GM23338 (cell line): ENCODE results near the gene PLXND1. TPM values are rescaled to one million over a fixed set of nuclear protein-coding genes. Genes with fewer than 3 reads are reported as not detected.
A peak's percentile ranks its signal among the peaks of the same experiment; 100 is the strongest.

ENCODE experiments used
- ATAC-seq: fragments of 200-7000 bp; cut with Tn5 transposase; 3 replicates; pipeline ENCODE4 v1.9.1; 2020
- DNase-seq: peaks from one replicate; pipeline ENCODE4 v3.0.0-alpha.2; 2015; ENCODE audit warnings: low spot score
- H2AFZ ChIP-seq: fragments of 200-600 bp; sonication (generic); 2 replicates; pipeline ENCODE4 v1.8.0; 2016; ENCODE audit warnings: antibody characterized with exemption, mild to moderate bottlenecking, moderate library complexity
- H3F3A ChIP-seq: fragments of 200-600 bp; sonication (generic); replicated peaks from 2 replicates; pipeline ENCODE4 v1.8.0; 2017; ENCODE audit warnings: antibody characterized with exemption, mixed run types, low read depth
- H3K27ac ChIP-seq: fragments of 200-600 bp; sonication (generic); 2 replicates; pipeline ENCODE4 v1.6.1; 2016; ENCODE audit warnings: low read depth
- H3K27me3 ChIP-seq: fragments of 200-600 bp; sonication (generic); 2 replicates; pipeline ENCODE4 v1.8.0; 2016; ENCODE audit warnings: mild to moderate bottlenecking, mixed run types, moderate library complexity; ENCODE audit not compliant: insufficient read depth
- H3K36me3 ChIP-seq: fragments of 200-600 bp; sonication (generic); 2 replicates; pipeline ENCODE4 v1.8.0; 2016; ENCODE audit warnings: mild to moderate bottlenecking; ENCODE audit not compliant: insufficient read depth
- H3K4me1 ChIP-seq: fragments of 200-600 bp; sonication (generic); 2 replicates; pipeline ENCODE4 v1.8.0; 2016; ENCODE audit warnings: mild to moderate bottlenecking, moderate library complexity; ENCODE audit not compliant: insufficient read depth
- H3K4me2 ChIP-seq: fragments of 200-600 bp; sonication (generic); 2 replicates; pipeline ENCODE4 v1.7.1; 2017; ENCODE audit warnings: mixed run types
- H3K4me3 ChIP-seq: fragments of 200-600 bp; sonication (generic); 2 replicates; pipeline ENCODE4 v1.6.1; 2016; ENCODE audit warnings: mixed run types
- H3K79me2 ChIP-seq: fragments of 200-600 bp; sonication (generic); replicated peaks from 2 replicates; pipeline ENCODE4 v1.8.0; 2017; ENCODE audit warnings: mild to moderate bottlenecking; ENCODE audit not compliant: insufficient read depth
- H3K9me2 ChIP-seq: fragments of 200-600 bp; sonication (generic); 2 replicates; pipeline ENCODE4 v1.8.0; 2017; ENCODE audit not compliant: insufficient read depth
- H4K20me1 ChIP-seq: fragments of 200-600 bp; sonication (generic); replicated peaks from 2 replicates; pipeline ENCODE4 v1.8.0; 2017; ENCODE audit warnings: mild to moderate bottlenecking; ENCODE audit not compliant: insufficient read depth
- H3K27ac Mint-ChIP-seq: 2 replicates; pipeline ENCODE4 v1.8.0; 2020; ENCODE audit warnings: inconsistent platforms, mild to moderate bottlenecking, moderate library complexity, mixed read lengths
- H3K27me3 Mint-ChIP-seq: 3 replicates; pipeline ENCODE4 v1.8.0; 2022; ENCODE audit warnings: low read depth, mild to moderate bottlenecking, moderate library complexity, mixed read lengths, inconsistent platforms; ENCODE audit not compliant: insufficient read depth, poor library complexity
- H3K36me3 Mint-ChIP-seq: 3 replicates; pipeline ENCODE4 v1.8.0; 2021; ENCODE audit warnings: low read depth, mild to moderate bottlenecking, inconsistent platforms, moderate library complexity, mixed read lengths
- H3K4me1 Mint-ChIP-seq: 3 replicates; pipeline ENCODE4 v1.8.0; 2020; ENCODE audit warnings: mild to moderate bottlenecking, inconsistent platforms, mixed read lengths
- H3K4me3 Mint-ChIP-seq: 3 replicates; pipeline ENCODE4 v1.8.0; 2021; ENCODE audit warnings: moderate library complexity, mild to moderate bottlenecking, inconsistent platforms, mixed read lengths
- H3K9me3 Mint-ChIP-seq: 3 replicates; pipeline ENCODE4 v1.8.0; 2020; ENCODE audit warnings: moderate library complexity, mild to moderate bottlenecking, inconsistent platforms, mixed read lengths
- CREB1 ChIP-seq: fragments of 250-450 bp; sonication (Bioruptor Pico); IDR thresholded peaks from 2 replicates; pipeline ENCODE4 v1.5.0; 2020; ENCODE audit warnings: low read depth, mild to moderate bottlenecking, moderate library complexity
- EZH2 ChIP-seq: fragments of 200-600 bp; sonication (generic); IDR thresholded peaks from one replicate; pipeline ENCODE4 v1.8.0; 2017; ENCODE audit warnings: antibody characterized with exemption, mild to moderate bottlenecking, low read depth; ENCODE audit not compliant: unreplicated experiment
- EZH2phosphoT487 ChIP-seq: fragments of 200-600 bp; sonication (generic); IDR thresholded peaks from one replicate; pipeline ENCODE4 v1.8.1; 2018; ENCODE audit warnings: antibody characterized with exemption; ENCODE audit not compliant: unreplicated experiment
- JUNB ChIP-seq: IDR thresholded peaks from one replicate; pipeline ENCODE4 v1.6.1; 2016; ENCODE audit warnings: antibody characterized with exemption; ENCODE audit not compliant: unreplicated experiment
- NANOG ChIP-seq: IDR thresholded peaks from 2 replicates; pipeline ENCODE4 v1.6.1; 2016; ENCODE audit warnings: antibody characterized with exemption, borderline replicate concordance
- POLR2AphosphoS5 ChIP-seq: IDR thresholded peaks from 2 replicates; pipeline ENCODE4 v1.6.1; 2016; ENCODE audit warnings: antibody characterized with exemption, low read depth
- STAT1 ChIP-seq: IDR thresholded peaks from one replicate; pipeline ENCODE4 v1.6.1; 2016; ENCODE audit warnings: antibody characterized with exemption; ENCODE audit not compliant: unreplicated experiment
- ZNF114 ChIP-seq: fragments of 250-450 bp; sonication (Bioruptor Pico); IDR thresholded peaks from 2 replicates; pipeline ENCODE4 v1.5.0; 2020; ENCODE audit warnings: mild to moderate bottlenecking, moderate library complexity
- ZNF331 ChIP-seq: fragments of 250-450 bp; sonication (Bioruptor Pico); IDR thresholded peaks from 2 replicates; pipeline ENCODE4 v1.5.0; 2020; ENCODE audit warnings: low read depth, mild to moderate bottlenecking, moderate library complexity
- polyA plus RNA-seq: library from polyadenylated mRNA; unstranded; fragments of >200 nt; fragmentation: Nextera tagmentation; extraction: Ambion mirVana; gene quantifications from 2 replicates; pipeline ENCODE4 v1.2.1, GENCODE V29; 2016
- total RNA-seq: library from RNA; depleted of rRNA; stranded (reverse); fragments of >200 nt; shearing (Covaris generic); gene quantifications from 2 replicates; pipeline ENCODE4 v1.2.3, GENCODE V29; 2014
- TF ChIP-seq, protein P1 (sequence below): IDR thresholded peaks from 2 replicates; pipeline ENCODE4 v1.6.1; 2016; ENCODE audit warnings: antibody characterized with exemption
- TF ChIP-seq, protein P2 (sequence below), 2 experiments: fragments of 200-600 bp in 1 of 2; sonication (generic) in 1 of 2; conservative IDR thresholded peaks; 2 replicates each; pipeline versions ENCODE4 v1.5.1 to v1.6.1; 2016 to 2017; ENCODE audit warnings: antibody characterized with exemption in 2 of 2, low read depth in 2 of 2, mild to moderate bottlenecking in 2 of 2, moderate library complexity in 1 of 2
- TF ChIP-seq, protein P3 (sequence below): IDR thresholded peaks from one replicate; pipeline ENCODE4 v1.6.1; 2018; ENCODE audit warnings: antibody characterized with exemption; ENCODE audit not compliant: unreplicated experiment
- TF ChIP-seq, protein P4 (sequence below): fragments of 250-450 bp; sonication (Bioruptor Pico); IDR thresholded peaks from 2 replicates; pipeline ENCODE4 v1.5.0; 2020; ENCODE audit warnings: mild to moderate bottlenecking, moderate library complexity

Gene PLXND1
- total and polyA plus RNA-seq, 2 experiments from 2014 or later, result 13.3 to 60.4 TPM

DNA sequence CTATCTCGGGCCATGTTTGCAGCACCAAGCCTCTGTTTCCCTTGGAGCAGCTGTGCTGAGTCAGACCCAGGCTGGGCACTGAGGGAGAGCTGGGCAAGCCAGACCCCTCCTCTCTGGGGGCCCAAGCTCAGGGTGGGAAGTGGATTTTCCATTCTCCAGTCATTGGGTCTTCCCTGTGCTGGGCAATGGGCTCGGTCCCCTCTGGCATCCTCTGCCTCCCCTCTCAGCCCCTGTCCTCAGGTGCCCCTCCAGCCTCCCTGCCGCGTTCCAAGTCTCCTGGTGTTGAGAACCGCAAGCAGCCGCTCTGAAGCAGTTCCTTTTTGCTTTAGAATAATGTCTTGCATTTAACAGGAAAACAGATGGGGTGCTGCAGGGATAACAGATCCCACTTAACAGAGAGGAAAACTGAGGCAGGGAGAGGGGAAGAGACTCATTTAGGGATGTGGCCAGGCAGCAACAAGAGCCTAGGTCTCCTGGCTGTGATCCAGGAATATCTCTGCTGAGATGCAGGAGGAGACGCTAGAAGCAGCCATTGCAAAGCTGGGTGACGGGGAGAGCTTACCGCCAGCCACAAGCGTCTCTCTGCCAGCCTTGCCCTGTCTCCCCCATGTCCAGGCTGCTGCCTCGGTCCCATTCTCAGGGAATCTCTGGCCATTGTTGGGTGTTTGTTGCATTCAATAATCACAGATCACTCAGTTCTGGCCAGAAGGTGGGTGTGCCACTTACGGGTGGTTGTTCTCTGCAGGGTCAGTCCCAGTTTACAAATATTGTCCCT is 76.9 kb downstream of the PLXND1 start:
- peaks cover 11% of the 10 kb centered on the region; the same call in 1 of the 2 replicates for H3K4me1 ChIP-seq
- peak overlapping the region; percentile 55; the same call in 1 of the 2 replicates for H3K4me2 ChIP-seq
- H3K27ac ChIP-seq, result no peak overlapping the region
- no peak overlapping the region for H3K27ac Mint-ChIP-seq
- H3K36me3 Mint-ChIP-seq, result no peaks in the 10 kb centered on the region; the same call in 2 of the 3 replicates
- H2AFZ ChIP-seq, result peak overlapping the region; percentile 95
- ATAC-seq (no peak), DNase-seq (no peak)
- H3K36me3 ChIP-seq, result no peaks in the 10 kb centered on the region
- peaks cover 25% of the 10 kb centered on the region for H3K27me3 Mint-ChIP-seq
- no peak overlapping the region for H3K4me3 ChIP-seq
- H3K4me1 Mint-ChIP-seq, result peaks cover 32% of the 10 kb centered on the region
- no peaks in the 10 kb centered on the region for H3K9me3 Mint-ChIP-seq
- no peaks in the 10 kb centered on the region for H3F3A ChIP-seq
- no peaks in the 10 kb centered on the region for H3K27me3 ChIP-seq
- TF ChIP-seq EZH2phosphoT487 (no peak), STAT1 (no peak), ZNF331 (no peak), ZNF114 (CRISPR knock-in tag) (no peak), JUNB (no peak), EZH2 (no peak), POLR2AphosphoS5 (no peak), NANOG (no peak), CREB1 (no peak)
- TF ChIP-seq, protein P1, sequence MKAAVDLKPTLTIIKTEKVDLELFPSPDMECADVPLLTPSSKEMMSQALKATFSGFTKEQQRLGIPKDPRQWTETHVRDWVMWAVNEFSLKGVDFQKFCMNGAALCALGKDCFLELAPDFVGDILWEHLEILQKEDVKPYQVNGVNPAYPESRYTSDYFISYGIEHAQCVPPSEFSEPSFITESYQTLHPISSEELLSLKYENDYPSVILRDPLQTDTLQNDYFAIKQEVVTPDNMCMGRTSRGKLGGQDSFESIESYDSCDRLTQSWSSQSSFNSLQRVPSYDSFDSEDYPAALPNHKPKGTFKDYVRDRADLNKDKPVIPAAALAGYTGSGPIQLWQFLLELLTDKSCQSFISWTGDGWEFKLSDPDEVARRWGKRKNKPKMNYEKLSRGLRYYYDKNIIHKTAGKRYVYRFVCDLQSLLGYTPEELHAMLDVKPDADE, result no peak
- TF ChIP-seq, protein P2, sequence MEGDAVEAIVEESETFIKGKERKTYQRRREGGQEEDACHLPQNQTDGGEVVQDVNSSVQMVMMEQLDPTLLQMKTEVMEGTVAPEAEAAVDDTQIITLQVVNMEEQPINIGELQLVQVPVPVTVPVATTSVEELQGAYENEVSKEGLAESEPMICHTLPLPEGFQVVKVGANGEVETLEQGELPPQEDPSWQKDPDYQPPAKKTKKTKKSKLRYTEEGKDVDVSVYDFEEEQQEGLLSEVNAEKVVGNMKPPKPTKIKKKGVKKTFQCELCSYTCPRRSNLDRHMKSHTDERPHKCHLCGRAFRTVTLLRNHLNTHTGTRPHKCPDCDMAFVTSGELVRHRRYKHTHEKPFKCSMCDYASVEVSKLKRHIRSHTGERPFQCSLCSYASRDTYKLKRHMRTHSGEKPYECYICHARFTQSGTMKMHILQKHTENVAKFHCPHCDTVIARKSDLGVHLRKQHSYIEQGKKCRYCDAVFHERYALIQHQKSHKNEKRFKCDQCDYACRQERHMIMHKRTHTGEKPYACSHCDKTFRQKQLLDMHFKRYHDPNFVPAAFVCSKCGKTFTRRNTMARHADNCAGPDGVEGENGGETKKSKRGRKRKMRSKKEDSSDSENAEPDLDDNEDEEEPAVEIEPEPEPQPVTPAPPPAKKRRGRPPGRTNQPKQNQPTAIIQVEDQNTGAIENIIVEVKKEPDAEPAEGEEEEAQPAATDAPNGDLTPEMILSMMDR (conservative IDR thresholded peaks at IDR 0.05; ENCODE audit: low read depth in 2 of 2), result no peak
- TF ChIP-seq, protein P3, sequence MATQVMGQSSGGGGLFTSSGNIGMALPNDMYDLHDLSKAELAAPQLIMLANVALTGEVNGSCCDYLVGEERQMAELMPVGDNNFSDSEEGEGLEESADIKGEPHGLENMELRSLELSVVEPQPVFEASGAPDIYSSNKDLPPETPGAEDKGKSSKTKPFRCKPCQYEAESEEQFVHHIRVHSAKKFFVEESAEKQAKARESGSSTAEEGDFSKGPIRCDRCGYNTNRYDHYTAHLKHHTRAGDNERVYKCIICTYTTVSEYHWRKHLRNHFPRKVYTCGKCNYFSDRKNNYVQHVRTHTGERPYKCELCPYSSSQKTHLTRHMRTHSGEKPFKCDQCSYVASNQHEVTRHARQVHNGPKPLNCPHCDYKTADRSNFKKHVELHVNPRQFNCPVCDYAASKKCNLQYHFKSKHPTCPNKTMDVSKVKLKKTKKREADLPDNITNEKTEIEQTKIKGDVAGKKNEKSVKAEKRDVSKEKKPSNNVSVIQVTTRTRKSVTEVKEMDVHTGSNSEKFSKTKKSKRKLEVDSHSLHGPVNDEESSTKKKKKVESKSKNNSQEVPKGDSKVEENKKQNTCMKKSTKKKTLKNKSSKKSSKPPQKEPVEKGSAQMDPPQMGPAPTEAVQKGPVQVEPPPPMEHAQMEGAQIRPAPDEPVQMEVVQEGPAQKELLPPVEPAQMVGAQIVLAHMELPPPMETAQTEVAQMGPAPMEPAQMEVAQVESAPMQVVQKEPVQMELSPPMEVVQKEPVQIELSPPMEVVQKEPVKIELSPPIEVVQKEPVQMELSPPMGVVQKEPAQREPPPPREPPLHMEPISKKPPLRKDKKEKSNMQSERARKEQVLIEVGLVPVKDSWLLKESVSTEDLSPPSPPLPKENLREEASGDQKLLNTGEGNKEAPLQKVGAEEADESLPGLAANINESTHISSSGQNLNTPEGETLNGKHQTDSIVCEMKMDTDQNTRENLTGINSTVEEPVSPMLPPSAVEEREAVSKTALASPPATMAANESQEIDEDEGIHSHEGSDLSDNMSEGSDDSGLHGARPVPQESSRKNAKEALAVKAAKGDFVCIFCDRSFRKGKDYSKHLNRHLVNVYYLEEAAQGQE, result no peak
- TF ChIP-seq, protein P4, sequence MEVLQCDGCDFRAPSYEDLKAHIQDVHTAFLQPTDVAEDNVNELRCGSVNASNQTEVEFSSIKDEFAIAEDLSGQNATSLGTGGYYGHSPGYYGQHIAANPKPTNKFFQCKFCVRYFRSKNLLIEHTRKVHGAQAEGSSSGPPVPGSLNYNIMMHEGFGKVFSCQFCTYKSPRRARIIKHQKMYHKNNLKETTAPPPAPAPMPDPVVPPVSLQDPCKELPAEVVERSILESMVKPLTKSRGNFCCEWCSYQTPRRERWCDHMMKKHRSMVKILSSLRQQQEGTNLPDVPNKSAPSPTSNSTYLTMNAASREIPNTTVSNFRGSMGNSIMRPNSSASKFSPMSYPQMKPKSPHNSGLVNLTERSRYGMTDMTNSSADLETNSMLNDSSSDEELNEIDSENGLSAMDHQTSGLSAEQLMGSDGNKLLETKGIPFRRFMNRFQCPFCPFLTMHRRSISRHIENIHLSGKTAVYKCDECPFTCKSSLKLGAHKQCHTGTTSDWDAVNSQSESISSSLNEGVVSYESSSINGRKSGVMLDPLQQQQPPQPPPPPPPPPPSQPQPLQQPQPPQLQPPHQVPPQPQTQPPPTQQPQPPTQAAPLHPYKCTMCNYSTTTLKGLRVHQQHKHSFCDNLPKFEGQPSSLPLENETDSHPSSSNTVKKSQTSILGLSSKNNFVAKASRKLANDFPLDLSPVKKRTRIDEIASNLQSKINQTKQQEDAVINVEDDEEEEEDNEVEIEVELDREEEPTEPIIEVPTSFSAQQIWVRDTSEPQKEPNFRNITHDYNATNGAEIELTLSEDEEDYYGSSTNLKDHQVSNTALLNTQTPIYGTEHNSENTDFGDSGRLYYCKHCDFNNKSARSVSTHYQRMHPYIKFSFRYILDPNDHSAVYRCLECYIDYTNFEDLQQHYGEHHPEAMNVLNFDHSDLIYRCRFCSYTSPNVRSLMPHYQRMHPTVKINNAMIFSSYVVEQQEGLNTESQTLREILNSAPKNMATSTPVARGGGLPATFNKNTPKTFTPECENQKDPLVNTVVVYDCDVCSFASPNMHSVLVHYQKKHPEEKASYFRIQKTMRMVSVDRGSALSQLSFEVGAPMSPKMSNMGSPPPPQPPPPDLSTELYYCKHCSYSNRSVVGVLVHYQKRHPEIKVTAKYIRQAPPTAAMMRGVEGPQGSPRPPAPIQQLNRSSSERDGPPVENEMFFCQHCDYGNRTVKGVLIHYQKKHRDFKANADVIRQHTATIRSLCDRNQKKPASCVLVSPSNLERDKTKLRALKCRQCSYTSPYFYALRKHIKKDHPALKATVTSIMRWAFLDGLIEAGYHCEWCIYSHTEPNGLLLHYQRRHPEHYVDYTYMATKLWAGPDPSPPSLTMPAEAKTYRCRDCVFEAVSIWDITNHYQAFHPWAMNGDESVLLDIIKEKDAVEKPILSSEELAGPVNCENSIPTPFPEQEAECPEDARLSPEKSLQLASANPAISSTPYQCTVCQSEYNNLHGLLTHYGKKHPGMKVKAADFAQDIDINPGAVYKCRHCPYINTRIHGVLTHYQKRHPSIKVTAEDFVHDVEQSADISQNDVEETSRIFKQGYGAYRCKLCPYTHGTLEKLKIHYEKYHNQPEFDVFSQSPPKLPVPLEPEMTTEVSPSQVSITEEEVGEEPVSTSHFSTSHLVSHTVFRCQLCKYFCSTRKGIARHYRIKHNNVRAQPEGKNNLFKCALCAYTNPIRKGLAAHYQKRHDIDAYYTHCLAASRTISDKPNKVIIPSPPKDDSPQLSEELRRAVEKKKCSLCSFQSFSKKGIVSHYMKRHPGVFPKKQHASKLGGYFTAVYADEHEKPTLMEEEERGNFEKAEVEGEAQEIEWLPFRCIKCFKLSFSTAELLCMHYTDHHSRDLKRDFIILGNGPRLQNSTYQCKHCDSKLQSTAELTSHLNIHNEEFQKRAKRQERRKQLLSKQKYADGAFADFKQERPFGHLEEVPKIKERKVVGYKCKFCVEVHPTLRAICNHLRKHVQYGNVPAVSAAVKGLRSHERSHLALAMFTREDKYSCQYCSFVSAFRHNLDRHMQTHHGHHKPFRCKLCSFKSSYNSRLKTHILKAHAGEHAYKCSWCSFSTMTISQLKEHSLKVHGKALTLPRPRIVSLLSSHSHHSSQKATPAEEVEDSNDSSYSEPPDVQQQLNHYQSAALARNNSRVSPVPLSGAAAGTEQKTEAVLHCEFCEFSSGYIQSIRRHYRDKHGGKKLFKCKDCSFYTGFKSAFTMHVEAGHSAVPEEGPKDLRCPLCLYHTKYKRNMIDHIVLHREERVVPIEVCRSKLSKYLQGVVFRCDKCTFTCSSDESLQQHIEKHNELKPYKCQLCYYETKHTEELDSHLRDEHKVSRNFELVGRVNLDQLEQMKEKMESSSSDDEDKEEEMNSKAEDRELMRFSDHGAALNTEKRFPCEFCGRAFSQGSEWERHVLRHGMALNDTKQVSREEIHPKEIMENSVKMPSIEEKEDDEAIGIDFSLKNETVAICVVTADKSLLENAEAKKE (CRISPR knock-in tag), result no peak
- no peaks in the 10 kb centered on the region for H3K79me2 ChIP-seq
- H3K9me2 ChIP-seq, result 0 out of 2 replicates have a peak, but pooled peaks cover 6% of the 10 kb centered on the region
- H4K20me1 ChIP-seq, result no peaks in the 10 kb centered on the region
- no peak overlapping the region for H3K4me3 Mint-ChIP-seq
